ENCODE data around the gene KLRG1. TPM values are rescaled to one million over a fixed set of nuclear protein-coding genes. Genes with fewer than 3 reads are reported as not detected.

Gene KLRG1
- total RNA-seq, 4 donors from 2014 or later: 1.0 to 29.7 (median 1.6) TPM; not detected in 1

GRCh38 chr12:9051158-9051550 lies 61.8 kb downstream of the KLRG1 start:
- no peaks in the 10 kb centered on the region for H3K4me1 ChIP-seq

GRCh38 chr12:9052610-9053009 lies 63.3 kb downstream of the KLRG1 start:
- no peaks in the 10 kb centered on the region for H3K9me3 ChIP-seq
- no peak for DNase-seq
- TF ChIP-seq POLR2A (IDR thresholded peaks at IDR 0.05) (no peak), CTCF (IDR thresholded peaks at IDR 0.05) (no peak)
- H3K27me3 ChIP-seq: no peaks in the 10 kb centered on the region
- no peak overlapping the region for H3K27ac ChIP-seq
- no peaks in the 10 kb centered on the region for H3K36me3 ChIP-seq
- no peaks in the 10 kb centered on the region for H3K4me1 ChIP-seq
- no peak overlapping the region for H3K4me3 ChIP-seq

More at GRCh38 chr12:9051158-9051550, 61.8 kb downstream of the KLRG1 start:
- H3K36me3 ChIP-seq: no peaks in the 10 kb centered on the region
- DNase-seq: no peak
- no peak overlapping the region for H3K4me3 ChIP-seq
- H3K27ac ChIP-seq: no peak overlapping the region
- no peaks in the 10 kb centered on the region for H3K27me3 ChIP-seq
- H3K9me3 ChIP-seq: no peaks in the 10 kb centered on the region
- TF ChIP-seq CTCF (IDR thresholded peaks at IDR 0.05) (no peak), POLR2A (IDR thresholded peaks at IDR 0.05) (no peak)

Other genes starting within 250 kb of the KLRG1 start
- under 1 TPM in 1 of 4 donors, not detected in 3; 0.83 TPM for gene A2ML1, start 166.9 kb upstream of the KLRG1 start, total RNA-seq
- 10 to 100 TPM; 11.2 to 52.8 (median 31.0) TPM for gene PHC1, start 75.0 kb upstream of the KLRG1 start, total RNA-seq
- 10 to 100 TPM; 52.0 to 73.7 (median 59.1) TPM for gene M6PR, start 39.9 kb upstream of the KLRG1 start, total RNA-seq
- 100 to 1,000 TPM in 1 of 4 donors, 10 to 100 TPM in 3; 39.8 to 201 (median 88.8) TPM for gene A2M, start 126.4 kb downstream of the KLRG1 start, total RNA-seq
- not detected for gene PZP, start 218.8 kb downstream of the KLRG1 start, total RNA-seq